HT1080 (cell line): Measurements from ENCODE around the gene KLHL29. TPM values are rescaled to one million over a fixed set of nuclear protein-coding genes. Genes with fewer than 3 reads are reported as not detected.

ENCODE experiments used
- DNase-seq: peaks from one replicate; pipeline ENCODE4 v3.0.0-alpha.2; 2015; ENCODE audit warnings: low read depth
- total RNA-seq: library from RNA; depleted of rRNA; stranded (reverse); fragments of >200 nt; shearing (Covaris generic); gene quantifications from 2 replicates; pipeline ENCODE4 v1.2.3, GENCODE V29; 2014

KLHL29 gene
- total RNA-seq, 1 experiment from 2014 or later = 6.8 TPM

DNA sequence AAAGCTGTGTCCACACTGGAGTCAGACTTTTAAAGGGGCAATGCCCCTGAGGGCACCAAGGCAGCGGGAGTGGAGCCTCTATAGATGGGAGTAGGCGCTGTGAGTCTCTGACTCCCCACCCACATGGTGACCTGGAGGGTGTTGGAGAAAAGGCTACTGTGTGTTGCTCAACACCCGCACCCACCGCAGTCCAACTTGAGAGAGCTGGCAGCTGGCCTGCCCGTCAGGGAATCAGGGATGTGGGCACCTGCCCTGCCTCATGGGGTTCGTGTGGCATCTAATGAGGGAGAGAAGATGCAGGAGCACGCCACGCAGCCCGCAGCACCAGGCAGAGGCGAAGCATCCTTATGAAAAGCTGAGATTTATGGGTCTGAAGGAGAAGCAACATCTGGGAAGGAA lies 84.2 kb downstream of the KLHL29 start:
- DNase-seq = no peak

DNA sequence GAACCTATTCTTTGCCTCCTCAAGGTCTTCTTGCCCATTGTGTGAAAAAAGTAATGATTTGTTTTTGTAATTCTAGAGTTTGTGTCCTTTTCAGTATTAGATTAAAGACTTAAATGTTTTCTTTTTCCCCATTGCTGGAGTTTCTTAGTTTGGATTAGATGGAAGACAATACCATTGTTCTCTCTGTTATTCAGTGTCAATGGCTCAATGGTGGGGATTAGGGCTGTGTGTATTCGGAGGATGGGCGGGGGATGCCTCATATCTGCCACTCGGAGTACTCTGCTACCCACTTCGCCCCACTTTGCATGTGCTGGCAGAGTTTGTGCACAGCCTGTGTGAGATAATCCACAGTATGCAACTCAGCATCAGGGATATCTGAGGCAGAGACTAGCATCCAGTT lies 90.1 kb downstream of the KLHL29 start:
- DNase-seq = no peak

DNA sequence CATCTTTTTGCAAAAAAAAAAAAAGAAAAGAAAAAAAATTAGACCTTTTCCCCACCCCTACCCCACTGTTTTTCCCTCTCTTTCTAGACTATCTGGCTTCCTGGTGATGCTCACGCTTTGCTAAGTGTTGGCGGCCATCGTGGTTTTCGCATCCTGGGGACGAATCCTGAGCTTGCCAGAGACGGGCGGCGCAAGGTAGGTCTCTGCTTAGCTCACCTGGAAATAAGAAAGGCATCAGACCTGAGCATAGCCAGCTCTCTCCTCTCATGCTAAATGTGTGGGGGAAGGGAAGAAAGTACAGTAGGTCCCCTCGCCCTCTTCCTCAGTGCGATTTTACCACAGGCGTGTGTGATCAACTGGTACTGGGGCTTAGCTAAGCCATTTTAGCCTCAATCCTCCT lies 90.5 kb downstream of the KLHL29 start:
- DNase-seq = no peak

DNA sequence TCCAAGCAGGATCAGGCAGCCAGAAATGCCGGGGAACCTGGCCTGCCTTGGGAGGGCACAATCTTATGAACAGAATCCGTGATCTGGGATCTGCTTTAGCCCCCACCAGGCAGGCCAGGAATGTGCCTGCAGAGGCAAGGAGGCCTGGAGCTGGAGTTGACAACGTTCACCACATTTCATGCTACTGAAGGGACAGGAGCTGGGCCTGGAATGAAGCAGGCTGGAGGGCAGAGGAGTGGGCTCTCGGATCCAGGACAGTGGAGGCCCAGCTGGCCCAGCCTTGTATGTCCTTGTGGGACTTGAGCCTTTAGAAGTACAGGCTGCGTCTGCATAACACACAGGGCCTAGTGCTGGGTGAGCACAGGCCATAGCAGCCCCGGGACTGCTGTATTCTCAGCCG lies 91.8 kb downstream of the KLHL29 start:
- DNase-seq = no peak

DNA sequence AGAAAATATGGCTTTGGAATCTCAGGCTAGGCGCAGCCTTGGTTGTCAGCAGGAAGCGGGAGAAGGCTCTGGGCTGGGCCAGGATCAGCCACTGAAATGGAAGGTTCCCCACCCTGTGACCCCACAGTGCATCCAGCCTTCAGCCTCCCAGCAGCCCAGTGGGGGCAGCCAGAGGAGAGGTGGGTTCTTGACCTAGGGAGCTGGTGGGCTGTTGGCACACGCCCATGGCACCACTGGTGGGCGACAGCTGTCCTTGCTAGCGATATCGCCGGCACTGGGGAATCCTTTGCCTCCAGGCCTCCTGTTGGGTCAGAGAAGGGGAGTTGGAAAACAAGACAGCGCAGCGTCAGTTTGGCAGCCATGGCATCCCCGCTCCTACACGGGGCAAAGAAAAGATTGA lies 92.4 kb downstream of the KLHL29 start:
- no peak for DNase-seq

DNA sequence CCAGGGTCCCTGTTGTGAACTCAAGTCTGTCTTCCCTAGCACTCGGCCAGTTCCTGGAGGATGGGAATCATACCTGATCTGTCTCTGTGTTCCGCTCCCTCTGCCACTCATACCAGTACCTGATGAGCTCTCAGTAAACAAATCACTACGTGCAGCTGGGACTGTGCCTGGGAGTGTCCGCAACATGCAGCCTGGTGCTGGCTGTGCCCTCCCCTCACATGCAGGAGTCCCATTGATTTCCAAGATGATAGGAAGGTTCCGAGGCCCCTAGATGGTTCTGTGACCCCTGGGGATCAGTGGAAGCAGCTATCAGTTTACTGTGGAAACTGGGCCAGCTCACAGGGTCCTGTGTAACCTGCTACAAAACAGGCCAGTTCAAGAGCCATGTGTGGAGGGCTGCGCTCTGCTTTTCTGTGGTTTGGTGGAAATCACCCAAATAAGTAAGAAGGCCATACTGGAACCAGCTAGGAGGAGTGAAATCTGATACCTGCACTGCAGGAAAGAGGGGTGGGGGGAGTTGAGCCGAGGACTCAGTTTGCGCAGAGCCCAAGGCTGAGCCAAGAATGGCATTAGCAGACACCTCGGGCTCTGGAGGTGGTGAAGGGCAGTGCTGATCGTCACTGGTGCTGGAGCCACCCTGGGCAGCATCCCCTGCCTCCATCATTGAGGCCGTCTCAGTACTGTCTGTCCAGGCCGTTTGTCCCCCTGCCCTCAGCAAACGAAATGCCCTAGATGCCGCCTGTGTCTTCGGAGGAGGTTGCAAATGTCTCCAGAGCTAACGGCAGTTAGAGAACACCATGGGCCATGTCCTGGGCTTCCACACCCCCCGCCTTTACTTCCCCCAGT lies 93.3 kb downstream of the KLHL29 start:
- DNase-seq = no peak

DNA sequence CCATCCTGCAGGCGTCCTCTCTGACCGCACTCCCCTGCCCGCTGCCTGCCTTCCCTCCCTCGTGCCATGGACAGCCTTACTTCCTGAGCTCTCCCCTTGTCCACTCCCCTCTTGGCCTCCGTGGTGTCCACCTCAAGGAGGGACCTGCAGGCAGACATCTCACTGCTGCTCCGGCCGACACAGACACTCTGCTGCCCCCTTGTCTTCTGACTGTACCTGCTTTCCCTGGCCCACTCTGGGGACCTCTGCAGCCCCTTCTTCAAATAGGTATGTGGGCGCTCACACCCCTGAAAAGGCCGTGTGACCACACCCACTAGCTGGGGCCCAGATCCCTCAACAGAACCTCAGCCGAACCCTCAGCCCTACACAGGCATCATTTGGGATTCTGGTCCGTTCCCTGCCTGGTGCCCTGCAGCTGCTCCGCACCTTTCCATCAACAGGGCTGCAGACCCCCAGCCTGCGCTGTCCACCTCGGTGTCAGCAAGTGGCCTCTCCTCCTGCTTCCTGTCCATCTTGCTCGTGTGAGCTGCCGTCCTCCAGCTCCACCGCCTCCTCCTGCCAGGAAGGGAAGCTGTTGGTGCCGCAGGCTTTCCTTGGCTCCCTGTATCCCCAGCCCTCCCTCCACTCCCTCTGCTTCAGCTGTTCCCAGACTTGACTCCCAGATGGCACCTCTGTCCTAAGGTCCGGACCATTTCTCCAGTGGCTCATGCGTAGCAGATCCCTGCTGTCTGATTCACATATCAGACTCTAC lies 94.1 kb downstream of the KLHL29 start:
- no peak for DNase-seq

DNA sequence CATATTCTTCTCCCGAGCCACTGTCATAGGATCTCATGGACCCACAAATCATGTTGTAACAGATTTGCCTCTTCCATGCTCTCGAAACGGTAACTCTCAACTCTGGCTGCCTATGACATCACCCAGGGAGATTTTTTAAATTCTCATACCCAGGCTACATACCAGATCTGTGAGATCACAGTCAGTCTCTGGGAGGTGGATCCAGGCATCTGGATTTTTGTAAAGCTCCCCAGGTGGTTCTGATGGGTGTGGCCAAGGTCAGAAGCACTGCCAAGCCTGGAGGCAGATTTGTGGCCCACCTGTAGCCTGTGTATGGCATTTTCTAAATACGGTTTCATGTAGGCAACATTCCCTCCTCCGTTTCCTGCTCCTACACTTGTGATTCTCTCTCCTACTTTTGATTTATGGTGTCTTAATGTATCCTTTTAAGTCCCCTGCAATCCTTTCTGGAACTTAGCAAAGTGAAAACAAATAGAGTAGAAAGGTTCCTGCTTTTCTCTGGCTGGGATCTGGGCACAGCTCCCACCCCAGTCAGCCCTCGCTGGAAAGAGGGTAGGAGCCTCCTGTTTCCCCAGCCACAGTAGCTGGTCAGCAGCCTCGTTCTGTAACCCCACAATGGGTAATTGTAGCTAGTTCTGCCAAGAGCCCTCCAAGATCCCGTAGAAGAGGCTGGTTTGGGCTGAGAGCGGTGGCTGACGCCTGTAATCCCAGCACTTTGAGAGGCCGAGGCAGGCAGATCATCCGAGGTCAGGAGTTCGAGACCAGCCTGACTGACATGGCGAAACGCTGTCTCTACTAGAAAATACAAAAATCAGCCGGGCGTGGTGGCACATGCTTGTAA lies 96.2 kb downstream of the KLHL29 start:
- DNase-seq = peak; percentile 73

DNA sequence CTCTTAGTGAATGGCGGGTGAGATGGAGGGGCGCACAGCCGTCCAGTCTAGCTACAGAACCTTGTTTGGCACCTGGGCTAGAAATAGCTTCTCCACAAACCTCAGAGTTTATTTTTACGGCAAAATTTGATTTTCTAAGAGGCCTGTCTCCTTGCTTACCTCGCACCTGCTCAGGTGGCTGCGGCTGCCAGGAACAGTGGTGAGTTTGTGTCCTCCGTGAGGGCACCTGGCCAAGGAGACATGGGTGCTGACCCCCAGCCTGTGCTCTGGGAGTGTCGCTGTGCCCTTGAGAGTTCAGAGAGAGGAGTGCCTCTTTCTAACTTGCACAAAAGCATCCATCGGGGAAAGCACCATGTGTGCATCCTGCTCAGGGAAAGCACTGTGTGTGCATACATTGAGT lies 97.2 kb downstream of the KLHL29 start:
- no peak for DNase-seq

DNA sequence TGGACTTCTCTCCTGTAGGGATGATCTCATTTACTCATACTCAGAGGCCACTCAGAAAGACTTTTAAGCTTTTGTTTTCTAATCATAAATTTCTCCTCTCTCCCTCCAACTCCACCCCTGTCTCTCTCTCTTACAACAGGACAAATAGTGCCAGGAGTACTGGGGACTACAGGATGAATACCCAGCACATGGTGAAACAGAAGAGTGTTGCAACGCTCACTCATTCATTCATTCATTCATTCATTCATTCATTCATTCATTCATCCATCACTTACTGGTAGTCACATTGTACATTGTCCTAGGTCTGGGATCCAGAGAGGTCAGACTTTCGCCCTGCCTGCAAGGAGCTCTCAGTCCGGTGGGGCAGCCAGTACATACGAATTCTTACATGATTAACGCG lies 97.6 kb downstream of the KLHL29 start:
- DNase-seq = no peak

DNA sequence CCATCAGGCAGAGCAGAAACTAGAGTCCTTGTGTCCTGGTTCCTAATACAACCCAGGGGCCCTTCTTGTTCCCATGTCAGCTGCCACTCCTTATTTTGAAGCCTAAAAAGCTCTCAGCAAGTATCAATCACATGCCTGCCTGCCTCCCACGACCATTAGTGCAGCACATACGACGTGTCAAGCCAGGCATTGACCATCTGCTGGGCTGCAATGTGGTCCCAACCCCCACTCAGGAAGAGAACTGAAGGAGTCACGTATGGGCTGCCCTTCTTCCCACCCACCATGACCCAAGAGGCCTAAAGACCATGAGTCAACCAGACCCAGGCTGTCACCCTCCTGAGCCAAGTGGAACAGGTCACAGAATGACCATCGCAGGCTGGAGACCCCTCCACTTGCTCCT lies 98.8 kb downstream of the KLHL29 start:
- no peak for DNase-seq

DNA sequence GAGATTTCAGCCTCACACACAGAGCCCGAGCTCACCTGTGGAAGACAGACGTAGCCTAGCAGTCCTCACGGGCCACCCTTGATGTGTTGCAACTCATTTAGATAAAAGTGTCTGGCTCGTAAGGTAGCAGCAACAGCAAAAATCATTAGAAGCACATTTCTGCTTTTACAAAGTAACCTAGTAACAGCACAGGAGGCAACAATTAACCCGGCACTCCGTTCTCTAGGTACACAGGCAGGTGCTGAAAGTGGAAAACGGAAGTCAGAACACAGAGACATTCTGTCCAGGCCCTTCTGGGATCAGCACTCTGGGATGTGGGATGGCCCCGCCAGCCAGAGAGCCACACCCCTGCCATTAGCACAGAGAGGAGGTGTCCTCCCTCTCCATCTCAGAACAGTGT lies 99.3 kb downstream of the KLHL29 start:
- no peak for DNase-seq

DNA sequence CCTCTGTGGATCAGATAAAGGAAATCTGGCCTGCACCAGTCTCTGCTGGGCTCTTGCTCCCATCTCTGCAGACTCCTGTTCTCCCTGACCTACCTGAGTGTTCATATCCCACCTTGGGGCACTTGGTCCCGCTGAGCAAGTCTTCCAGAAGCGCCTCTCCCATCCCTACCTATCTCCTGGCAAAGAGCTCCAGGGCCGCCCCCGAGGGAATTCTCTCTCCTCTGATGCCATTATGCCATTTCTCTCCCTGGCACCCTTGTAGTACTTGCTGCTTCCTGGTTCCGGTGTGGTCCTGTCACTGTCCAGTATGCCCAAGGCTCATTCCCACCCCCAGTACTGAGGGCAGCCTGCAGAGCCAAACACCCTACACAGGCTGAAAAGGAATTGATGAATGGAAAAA lies 99.8 kb downstream of the KLHL29 start:
- no peak for DNase-seq

DNA sequence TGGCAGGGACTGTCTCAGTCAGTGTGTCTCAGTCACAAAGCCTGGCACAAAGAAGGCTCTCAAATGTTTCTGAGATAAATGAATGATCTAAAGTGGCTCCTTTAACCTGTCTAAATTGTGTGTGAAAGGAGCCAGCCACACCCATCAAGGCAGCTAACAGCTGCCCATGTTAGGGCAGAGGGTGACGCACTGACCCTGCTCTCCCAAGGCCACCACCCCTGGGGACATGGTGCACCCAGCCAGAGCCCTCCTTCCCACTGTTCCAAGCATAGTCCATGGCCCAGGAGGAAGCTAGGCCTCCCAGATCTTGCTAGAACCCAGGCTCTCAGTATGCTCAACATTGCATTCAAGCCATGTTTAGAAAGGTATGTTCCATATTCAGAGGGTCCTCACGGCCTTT lies 100.3 kb downstream of the KLHL29 start:
- no peak for DNase-seq

DNA sequence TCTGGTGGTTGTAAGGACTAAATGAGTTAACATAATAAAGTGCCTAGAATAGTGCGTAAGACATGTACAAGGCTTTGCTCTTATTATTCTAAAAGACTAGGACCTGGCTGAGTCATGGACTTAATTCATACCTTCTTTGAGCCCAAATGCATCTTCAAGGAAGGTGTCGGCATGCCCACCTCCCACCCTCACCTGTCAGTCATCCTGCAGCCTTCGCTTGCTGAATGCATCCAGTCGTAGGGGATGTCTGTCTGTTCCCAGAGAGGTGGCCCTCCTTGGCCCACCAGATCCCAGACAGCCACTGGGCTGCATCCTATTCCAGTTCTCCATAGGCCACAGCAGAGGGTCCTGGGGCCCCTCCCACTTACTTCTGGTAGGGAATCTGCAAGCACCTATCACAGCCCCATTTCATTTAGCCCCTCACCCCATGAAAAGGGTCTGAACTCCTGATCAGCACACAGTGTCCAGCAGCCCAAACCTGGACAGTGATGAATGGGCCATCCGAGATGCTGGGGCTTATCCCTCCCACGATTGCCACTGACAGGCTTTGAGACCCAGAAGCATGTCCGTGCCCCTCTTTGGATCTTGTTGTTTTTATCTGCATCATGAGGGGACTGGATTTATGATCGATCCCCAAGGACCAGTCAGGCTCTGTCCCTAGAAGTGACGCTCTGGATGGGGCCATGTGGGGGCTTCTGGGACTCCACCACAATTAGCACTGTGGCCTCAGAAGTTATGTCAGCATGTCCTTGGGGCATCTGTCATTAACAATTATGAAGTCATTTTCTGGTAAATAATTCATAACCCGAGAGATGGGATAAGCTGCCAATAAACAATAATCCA lies 101.1 kb downstream of the KLHL29 start:
- DNase-seq = no peak

DNA sequence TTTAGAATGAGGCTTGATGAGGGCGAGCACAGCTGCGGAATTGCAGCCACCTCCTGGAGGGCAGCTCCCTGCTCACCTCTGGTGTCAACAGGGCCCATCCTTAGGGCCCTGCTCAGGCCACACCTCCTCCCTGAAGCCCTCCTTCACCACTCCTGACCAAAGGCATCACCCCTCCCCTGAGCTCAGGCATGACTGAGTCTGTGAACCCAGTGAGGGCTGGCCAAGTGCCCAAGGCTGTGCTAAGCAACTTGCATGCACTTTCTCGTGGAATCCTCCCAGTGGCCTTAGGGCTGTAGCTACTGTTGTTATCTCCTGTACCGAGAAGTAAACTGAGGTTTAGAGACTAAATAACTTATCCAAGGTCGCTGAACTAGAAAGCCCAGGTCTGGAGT lies 101.7 kb downstream of the KLHL29 start:
- DNase-seq = no peak

DNA sequence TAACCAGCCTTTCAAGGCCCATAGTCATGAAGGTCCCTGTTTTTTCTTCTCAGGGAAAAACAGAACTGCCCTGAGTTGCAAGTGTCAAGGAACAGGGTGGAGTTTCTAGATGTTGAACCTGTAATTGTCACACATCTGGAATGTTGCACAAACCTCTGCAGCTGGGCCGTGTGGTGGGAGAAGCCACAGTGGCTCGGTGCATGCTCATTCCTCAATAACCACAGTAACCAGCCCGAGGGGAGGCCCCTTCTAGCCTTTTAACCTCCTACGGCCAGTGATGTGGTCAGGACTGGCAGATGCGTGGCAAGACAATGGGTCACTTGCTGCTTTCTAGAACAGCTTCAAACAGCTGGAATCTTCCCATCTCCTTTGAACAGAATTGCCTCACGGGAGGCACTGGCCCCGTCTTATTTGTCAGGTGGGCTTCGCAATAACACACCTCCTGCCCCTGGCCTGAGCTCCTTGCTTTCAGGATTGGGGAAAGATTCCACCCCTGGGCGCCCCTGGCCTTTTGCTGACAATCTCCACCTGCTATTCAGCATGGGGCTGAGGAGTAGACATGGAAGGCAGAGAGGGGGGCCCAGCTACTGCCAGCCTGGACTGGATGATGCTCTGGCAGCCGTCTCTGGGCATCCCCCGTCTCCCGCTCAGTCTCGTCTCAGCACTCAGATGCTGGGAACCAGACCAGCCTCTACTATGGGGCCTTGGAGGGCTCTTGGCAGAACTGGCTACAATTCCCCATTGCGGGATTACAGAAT lies 102.9 kb downstream of the KLHL29 start:
- DNase-seq = peak; percentile 57

DNA sequence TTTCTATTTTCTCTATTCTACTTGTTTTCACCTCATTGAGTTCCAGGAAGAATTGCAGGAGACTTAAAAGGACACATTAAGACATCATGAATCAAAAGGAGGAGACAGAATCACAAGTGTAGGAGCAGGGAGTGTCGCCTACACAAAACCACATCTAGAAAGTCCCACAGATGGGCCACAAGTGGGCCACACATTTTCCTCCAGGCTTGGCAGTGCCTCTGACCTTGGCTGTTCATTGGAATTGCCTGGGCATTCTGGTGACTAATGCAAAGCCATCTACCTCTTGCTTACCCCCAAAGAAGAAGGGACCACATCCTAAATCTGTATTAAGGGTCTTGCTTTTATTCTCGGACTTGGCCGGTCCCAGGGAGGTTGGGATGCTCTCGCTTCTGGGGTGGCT lies 103.6 kb downstream of the KLHL29 start:
- DNase-seq = no peak

DNA sequence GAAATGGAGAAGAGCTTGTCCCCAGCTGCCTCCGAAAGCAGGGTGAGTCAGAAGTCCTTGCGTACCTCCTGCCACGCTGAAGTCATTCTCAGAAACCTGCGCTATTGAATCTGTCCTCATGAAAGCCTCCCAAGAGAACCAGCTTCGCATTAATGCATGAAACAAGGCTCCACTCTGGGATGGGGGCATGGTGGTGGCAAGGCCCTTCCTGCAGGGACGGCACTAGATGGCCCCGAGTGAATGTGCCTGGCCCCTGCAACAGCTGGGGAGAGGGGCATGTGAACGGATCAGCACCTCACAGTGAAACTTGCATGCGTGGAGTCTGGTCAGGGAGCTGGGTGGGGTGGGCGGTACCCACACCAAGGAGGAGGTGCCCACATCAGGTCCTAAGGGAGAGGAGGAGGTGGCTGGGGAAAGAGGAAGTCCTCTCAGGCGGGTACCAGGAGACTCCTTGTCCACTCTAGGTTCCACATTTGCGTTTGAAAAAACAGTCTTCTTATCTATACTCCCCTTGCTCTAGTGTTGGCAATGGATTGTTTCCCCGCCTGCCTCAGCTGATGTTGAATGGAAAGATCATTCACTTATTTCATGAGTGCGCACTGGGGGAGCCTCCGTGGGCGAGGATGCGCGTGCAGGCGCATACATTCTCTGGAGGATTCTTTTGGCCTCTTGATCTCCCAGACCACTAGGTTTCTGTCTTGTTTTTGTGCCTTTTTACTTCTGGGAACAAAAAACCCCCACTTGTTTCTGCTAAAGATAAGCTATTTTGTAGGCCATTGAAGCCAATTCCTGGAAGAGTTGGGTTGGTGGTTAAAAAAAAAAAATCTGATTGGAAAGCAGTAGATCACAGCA lies 104.7 kb downstream of the KLHL29 start:
- no peak for DNase-seq
